DMS153 (cell line): ENCODE measurements around the gene LMX1A.

Experiments used
- DNase-seq: peaks from one replicate; lab custom pipeline; 2025; lab: John Stamatoyannopoulos, UW

The LMX1A gene

DNA sequence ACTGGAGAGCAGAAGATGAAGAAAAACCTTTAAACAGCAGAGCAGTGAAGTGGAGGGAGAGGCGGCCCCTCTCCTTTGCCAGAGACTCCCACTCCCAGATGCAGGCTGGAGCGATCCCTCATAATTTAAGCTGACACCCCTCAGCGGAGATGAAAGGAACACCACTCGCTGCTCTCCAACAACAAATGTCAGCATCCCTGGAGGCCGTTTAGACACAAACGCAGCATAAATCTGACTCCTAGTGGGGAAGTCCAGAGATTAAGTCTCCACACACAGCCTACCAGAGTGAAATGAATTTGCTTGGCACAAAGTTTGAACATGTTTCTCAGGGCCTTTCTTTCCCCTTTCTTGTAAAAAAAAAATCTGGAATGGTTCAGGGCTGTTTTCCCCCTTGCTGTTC lies 137.8 kb downstream of the LMX1A start:
- DNase-seq, result no peak

DNA sequence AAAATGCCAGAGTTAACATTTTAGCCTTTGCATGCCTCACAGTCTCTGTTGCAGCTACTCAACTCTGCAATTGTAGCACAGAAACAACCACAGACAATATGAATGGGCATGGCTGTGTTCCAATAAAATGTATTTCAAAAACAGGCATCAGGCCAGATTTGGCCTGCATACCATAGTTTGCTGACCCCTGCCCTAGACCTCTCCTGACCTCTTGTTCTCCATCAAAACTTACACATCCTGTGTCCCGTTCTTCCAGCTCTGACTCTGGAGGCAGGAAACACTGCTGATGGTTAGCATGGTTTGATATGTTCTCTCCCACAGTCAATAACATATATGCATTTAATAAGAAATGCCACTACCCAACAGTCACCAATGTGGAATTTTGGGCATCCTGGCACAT lies 138.6 kb downstream of the LMX1A start:
- DNase-seq, result no peak

DNA sequence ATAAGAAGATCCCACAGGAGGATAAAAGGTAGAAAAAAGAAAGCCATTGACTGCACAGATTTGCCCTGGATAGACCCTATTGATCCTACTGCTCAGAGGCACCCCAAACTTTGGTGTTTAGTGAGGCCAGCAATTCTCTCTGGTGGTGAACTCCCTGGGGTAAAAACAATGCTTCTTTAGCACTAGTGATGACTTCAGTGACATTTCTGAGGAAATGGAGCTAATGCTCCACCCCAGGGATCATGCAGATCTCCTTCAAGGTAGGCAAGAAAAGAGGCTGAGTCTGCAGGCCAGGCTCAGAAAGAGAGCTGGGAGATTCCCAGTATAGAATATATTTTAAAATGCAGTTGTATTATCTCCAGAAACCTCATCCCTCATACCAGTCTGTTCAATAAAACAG lies 140.3 kb downstream of the LMX1A start:
- DNase-seq, result no peak

DNA sequence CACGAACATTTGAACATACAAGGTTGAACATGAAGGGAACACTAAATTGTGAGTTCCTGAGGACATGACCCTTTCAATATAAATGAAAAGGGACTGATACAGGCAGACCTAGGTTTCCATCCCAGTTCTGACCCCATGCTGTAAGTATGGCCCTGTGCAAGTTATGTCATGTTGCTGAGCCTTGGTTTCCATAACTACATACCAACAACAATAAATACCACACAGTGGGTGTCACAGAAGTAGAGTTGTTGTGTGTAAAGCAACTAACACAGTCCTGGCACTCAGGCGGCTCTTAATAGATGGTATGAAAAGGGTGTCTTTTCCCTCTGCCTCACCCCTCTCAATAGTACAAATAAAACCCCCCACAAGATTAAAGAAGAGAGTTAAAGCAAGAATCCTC lies 140.8 kb downstream of the LMX1A start:
- DNase-seq, result peak; percentile 26

DNA sequence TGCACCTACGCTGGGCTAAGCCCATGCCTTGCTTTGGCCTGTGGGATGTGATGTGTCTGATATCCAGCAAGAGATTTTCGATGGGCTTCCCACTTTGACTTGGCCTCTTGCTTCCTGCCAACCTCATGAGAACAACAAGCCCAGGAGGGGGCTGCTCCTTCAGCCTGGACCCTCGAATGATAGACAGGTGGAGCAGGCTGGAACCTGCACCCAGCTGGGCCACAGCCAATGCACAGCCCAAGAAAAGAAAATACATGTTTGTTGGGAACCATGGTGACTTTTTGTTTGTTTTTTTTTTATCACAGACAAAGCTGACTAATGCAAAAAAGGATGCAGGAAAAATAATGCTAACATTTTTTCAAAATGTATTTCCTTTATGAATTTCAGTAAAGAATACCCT lies 144.3 kb downstream of the LMX1A start:
- no peak for DNase-seq

DNA sequence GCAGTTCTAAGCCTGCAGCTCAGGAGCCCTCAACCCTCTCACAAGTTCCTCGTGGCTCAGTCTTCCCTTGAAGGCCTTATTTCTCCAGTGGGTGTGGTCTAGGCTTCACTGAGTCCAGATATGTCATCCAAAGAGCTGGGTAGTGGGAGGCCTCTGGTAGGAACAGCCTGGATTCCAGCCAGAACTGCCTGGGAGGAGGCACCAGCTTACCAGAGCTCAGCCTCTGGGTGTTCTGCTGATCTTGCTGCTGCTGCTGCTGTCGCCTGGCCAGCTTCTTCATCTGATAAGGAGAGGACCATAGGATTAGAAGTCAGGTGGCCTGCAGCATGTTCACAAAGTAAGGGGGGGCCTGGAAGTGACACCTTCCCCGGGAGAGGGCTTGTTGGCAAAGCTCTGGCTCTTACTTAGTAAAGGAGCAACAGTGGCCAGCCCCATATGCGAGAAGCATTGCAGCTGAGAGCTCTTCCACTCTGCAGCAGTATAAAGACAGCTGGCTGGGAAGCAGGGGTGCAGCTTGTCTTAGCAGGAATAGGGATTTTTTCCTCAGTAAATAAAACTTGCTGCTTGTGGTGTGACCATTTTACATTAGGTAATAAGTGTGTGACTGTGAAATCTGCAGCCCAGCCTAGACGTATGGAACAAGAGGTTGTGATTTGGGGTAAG lies 148.5 kb downstream of the LMX1A start:
- no peak for DNase-seq

DNA sequence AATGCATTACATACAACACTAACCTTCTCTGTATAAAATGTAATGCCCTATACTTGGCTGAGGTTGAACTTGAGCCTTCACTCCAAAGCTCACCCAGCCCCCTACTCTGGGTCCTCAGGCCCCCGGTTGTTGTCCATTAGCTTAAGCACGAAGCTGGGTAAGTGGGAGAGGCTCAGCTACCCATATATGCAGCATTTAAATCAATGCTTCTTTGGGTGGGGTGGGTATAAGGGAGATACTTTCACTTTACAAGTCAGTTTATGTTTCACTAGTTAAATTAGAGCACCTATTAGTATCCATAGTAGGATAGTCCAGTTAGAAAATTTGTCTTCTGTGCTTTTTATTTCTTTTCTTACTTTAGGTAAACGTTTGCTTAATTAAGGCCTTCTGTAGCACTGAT lies 151.4 kb downstream of the LMX1A start:
- DNase-seq, result no peak

DNA sequence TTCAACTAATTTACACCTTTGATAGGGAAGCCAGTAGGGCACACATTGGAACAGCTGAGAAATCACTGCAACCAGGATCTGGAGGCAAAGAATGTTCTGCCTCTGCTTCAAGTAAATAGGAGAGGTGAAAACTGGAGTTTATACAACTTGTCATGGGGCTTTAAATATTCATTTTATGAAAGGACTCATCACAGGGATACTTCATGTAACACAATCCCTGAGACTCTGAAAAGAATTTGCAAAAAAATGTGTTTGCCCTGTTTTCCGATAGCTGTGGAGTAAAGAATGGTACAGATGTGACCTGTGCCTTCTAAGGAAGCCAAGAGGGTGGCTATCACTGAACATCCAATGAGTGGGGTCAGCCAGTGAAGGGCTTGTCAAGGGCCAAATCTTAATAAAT lies 152.0 kb downstream of the LMX1A start:
- no peak for DNase-seq

DNA sequence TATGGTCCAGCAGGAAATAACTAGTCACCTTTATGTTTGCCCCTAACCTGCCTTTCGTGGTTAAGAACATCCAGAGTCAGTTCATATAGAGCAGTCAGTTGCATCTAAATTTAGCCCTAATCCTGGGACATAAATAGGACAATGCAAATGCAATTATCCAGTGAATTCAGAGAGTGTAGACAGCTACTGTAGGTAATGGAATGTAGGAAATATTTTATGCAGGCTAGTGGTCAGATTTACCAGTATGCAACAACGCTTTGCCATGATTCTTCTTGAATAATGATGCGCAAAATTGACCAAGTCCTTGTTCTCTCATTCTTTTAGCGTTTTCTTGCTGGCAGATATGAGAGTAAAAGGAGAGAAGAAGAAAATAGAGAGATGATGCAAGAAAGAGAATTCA lies 165.4 kb downstream of the LMX1A start:
- DNase-seq, result no peak

DNA sequence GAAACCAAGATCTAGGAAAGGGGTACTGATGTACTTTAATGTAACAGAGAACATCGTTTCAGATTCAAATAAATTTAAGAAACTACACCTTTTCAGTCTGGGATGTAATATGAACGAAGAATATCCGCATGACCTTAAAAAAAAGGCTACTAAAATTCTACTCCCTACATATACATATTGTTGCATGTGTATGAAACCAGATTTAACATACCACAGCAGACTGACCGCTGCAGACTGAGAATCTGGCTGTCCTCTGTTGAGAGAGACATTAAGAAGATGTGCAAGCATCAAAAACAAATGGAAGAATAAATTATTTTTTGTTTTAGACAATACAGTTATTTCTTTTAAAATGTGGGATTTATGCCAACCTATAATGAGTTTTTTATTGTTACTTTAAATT lies 166.6 kb downstream of the LMX1A start:
- DNase-seq, result no peak

DNA sequence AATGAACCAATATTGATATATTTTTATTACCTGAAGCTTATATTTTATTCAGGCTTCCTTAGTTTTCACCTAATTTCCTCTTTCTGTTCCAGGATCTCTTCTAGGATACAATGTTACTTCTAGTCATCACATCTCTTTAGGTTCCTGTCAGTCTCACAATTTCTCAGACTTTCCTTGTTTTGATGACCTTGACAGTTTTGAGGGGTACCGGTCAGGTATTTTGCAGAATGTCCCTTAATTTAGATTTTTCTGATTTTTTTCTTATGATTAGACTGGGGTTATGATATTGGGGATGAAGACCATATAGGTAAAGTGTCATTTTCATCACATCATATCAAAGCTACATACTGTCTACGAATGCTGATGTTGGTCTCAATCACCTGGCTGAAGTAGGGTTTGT lies 167.5 kb downstream of the LMX1A start:
- DNase-seq, result no peak

DNA sequence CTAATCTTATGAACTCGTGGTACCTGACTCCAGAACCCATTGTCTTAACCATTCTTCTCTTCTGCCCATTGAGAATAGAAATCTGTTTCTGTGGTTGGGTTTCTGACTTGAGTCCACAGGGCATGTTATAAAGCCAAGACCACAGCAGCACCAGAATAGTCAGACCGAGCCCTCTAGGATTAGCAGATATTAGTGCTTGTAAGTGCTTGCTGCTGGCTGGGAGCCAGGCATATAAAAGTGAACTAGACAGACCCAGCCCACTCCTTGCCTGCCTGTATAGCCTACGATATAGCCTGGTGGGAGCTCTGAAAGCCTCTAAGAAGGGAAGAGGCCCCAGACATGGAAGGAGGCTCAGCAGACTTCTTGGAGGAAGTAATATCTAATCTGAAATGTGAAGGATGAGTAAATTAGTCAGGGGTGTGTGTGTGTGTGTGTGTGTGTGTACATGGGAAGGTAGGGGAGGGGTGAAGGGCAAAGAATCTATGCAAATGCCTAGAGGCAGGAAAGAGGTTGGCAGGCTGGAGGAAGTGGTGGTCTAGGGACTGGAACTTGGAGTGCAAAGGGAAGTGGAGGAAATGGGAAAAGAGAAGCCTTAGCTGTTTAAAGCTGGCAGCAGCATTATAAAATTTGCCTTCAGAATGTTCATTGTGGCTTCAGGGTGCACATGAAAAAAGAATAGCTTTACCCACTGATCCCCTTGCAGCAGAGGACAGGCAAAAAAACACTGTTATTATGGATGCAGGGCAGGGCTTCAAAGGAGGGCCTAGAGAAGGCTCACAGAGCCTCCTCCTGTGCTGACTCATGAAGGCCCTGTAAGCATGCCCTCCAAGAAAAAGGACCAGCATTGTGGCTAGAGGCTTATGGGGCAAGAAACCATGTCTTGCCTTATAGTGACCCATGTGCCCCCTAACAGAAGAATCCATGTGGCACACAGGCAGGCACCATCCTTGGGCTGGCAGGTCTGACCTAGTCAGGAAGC lies 169.2 kb downstream of the LMX1A start:
- DNase-seq, result peak; percentile 25

DNA sequence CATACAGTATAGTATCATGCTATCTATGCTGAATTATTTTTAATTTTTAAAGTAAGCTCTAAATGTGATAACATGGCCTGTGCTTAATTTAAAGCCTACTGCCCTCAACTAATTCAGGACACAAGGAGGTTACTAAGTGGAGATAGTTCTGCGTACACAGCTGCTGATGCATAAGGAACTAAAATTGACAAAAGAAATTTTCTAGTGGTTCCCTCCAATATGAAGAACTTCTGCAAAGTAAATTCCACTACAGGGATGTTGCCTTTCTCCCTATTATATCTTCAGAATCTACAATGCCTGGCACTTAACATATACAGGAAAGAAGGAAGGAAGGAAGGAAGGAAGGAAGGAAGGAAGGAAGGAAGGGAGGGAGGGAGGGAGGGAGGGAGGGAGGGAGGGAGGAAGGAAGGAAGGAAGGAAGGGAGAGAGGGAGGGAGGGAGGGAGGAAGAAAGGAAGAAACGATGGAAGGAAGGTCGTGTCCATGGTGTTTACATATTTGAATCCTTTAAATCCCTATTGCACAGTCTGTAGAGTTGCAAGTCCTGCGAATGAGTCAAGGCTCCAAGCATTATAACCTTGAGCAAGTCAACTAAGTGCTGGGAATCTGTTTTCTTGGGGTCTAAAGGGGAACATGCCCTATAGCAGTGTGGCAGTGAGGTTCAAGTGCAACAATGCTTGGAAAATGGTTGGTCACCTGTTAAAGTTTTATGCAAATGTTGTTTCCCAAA lies 171.2 kb downstream of the LMX1A start:
- DNase-seq, result no peak

DNA sequence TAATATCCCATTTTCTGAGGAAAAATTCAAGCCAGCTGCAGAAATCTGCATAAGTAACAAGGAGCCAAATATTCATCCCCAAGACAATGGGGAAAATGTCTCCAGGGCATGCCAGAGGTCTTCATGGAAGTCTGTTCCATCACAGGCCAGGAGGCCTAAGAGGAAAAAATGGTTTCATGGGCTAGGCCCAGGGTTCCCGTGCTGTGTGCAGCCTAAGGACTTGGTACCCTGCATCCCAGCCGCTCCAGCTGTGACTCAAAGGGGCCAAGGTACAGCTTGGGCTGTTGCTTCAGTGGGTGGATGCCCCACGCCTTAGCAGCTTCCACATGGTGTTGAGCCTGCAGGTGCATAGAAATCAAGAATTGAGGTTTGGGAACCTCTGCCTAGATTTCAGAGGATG lies 173.5 kb downstream of the LMX1A start:
- no peak for DNase-seq

DNA sequence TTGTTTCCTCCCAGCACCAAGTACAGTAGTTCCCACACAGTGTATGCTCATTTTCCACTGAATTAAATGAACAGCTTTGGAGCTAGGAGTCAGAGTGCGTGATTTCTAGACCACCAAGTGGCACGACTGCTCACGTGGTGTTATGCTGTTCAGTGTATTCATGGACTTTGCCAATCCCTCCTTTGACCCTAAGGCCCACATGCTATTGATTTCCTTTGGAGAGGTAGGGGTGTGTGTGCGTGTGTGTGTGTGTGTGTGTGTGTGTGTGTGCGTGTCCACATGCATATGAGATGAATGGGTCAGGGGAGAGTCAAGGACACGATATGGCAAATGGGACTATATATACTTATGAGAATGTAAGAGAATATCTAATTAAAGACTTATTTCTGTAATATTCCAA lies 177.2 kb downstream of the LMX1A start:
- no peak for DNase-seq

DNA sequence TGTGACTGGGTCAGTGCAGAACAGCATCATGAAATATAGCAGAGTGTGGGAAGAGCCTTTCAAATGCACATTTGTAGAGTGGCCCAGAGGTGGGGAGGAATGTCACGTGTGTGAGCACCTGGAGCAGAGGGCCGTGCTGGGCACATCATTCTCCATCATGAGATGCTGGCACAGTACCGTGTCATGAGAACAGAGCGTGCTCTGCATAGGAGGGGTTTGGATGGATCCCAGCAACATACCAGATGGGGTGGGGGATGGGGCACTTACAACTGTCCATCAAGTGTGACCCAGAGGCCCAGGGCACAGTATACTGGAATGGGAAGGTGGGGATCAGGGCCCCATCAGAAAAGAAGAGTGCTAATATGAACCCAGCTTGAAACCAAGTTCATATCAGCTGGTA lies 182.0 kb downstream of the LMX1A start:
- no peak for DNase-seq

DNA sequence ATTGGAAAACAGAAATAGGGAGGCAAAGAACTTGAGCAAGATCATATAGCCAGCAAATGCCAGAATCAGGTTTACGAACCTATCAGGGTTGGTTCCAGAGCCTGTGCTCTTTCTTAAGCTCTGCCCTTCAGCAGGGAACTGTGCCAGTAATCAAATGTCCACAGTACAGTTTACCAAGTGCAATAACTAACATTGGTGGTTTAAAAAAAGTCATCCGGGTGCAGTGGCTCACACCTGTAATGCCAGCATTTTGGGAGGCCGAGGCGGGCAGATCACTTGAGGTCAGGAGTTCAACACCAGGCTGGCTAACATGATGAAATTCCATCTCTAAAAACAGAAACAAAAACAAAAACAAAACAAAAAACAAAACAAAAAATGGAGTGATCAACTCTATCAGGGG lies 182.7 kb downstream of the LMX1A start:
- no peak for DNase-seq

DNA sequence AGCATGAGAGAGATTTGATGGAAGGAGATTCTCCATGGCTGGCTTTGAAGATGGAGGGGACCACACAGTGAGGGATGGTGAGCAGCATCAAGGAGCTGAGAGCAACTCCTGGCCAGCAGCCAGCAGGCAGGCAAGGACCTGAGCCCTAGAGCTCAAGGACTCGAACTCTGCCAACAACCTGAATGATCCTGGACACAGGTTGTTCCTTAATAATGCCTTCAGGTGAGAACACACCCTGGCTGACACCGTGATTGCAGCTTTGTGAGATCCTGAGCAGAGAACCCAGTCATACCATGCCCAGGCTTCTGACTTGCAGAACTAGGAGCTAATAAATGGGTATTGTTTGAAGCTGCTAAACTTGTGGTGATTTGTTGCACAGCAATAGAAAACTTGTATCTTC lies 183.1 kb downstream of the LMX1A start:
- no peak for DNase-seq

DNA sequence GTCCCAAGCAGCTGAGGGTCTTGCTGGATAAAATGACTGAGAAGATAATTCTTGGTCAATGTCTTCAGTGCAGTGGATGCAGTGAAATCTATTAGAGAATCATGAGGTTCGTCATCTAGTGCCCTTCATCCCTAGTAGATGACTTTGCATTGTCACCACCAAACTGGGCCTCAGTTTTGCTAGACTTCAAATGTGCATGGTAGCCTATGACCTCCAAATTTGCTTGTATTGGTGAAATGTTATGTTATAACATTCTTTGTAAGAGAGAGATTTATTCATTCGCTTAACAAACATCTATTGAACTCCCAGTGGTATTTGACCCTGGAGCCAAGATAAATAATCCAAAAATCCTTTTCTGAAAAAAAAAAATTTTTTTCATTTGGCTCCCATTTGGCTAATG lies 183.8 kb downstream of the LMX1A start:
- no peak for DNase-seq

DNA sequence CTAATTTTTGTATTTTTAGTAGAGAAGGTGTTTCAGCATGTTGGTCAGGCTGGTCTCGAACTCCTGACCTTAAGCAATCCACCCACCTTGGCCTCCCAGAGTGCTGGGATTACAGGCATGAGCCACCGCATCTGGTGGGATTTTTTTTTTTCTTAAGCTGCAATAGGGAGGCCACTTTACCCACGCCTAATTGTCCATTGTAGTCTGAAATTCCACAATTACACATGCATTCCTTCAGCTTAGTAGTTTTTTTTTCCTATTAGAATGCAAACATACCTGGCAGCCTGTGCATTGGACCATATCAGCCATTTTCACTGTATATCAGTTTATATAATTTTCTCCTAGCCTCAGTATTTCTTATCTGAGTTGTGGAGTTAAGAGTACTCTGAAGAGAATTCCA lies 186.8 kb downstream of the LMX1A start:
- DNase-seq, result no peak

DNA sequence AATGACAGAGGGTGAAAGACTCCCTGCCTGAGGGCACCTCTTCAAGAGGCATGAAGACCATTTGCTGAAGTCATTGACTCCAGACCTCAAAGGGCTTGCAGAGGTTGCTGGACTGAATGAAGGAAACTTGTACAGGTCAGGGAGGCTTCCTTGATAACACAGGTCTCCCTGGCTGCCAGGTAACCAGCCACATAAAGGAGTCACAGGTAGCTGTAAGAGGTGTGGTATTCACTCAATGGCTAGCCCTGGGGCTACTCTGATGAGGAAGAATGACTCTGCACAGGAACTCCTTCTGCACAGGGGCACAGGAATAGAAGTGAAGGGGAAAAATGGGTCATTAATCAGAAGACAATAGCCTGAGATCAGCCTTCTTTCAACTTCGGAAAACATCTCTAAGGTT lies 187.5 kb downstream of the LMX1A start:
- peak; percentile 11 for DNase-seq

DNA sequence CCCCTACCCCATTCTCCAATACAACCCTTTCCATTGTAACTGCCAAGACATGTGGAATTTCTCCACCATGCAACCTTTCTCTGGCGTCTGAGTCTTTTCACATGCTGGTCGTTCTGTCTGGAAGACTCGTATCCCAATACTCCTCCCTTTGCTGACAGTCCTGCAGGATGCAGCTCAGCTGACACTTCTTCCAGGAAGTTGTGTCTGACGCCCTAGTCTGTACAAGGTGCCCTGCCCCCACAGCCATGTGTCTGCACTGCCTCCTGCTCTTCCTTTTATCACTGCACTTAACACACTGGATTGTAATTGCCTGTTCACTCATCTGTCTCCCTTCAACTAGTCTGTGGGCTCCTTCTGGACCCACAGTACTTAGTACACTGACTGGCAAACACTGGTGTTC lies 188.0 kb downstream of the LMX1A start:
- DNase-seq, result peak; percentile 27
